IMR-90 (cell line): ENCODE data around the gene GPRIN3.

Source experiments
- BHLHE40 ChIP-seq: fragments of 150-350 bp; IDR thresholded peaks from 2 replicates; pipeline ENCODE4 v1.6.1; 2016; ENCODE audit warnings: mild to moderate bottlenecking, low read depth, low read length
- CTCF ChIP-seq: conservative IDR thresholded peaks from 2 replicates; pipeline ENCODE4 v1.5.1; 2012; ENCODE audit warnings: mild to moderate bottlenecking, low read depth, low read length, improper control_type of control experiment
- ELK1 ChIP-seq: fragments of 150-350 bp; IDR thresholded peaks from 2 replicates; pipeline ENCODE4 v1.6.1; 2016; ENCODE audit warnings: low read depth, mild to moderate bottlenecking, low read length, moderate library complexity, borderline replicate concordance
- MAFK ChIP-seq: IDR thresholded peaks from 2 replicates; pipeline ENCODE4 v1.6.1; 2012; ENCODE audit warnings: low read depth, low read length, improper control_type of control experiment
- MAZ ChIP-seq: IDR thresholded peaks from 2 replicates; pipeline ENCODE4 v1.6.1; 2012; ENCODE audit warnings: low read depth, mild to moderate bottlenecking, low read length, improper control_type of control experiment, moderate library complexity, borderline replicate concordance
- MXI1 ChIP-seq: IDR thresholded peaks from 2 replicates; pipeline ENCODE4 v1.6.1; 2012; ENCODE audit warnings: low read depth, mild to moderate bottlenecking, low read length, moderate library complexity, borderline replicate concordance
- POLR2A ChIP-seq: IDR thresholded peaks from 2 replicates; pipeline ENCODE4 v1.6.1; 2012; ENCODE audit warnings: mild to moderate bottlenecking, low read depth, low read length
- RAD21 ChIP-seq: IDR thresholded peaks from 2 replicates; pipeline ENCODE4 v1.6.1; 2012; ENCODE audit warnings: low read length, improper control_type of control experiment
- RCOR1 ChIP-seq: IDR thresholded peaks from 2 replicates; pipeline ENCODE4 v1.6.1; 2012; ENCODE audit warnings: mild to moderate bottlenecking, low read length, improper control_type of control experiment; ENCODE audit not compliant: insufficient replicate concordance
- RFX5 ChIP-seq: IDR thresholded peaks from 2 replicates; pipeline ENCODE4 v1.8.0; 2012; ENCODE audit warnings: low read depth, mild to moderate bottlenecking, low read length, moderate library complexity
- SMC3 ChIP-seq: fragments of 150-350 bp; IDR thresholded peaks from 2 replicates; pipeline ENCODE4 v1.6.1; 2016; ENCODE audit warnings: low read depth, mild to moderate bottlenecking, antibody characterized with exemption, low read length, moderate library complexity

GRCh38 chr4:89269121-89269666 is 38.4 kb downstream of the GPRIN3 start:
- TF ChIP-seq CTCF (no peak), POLR2A (no peak), MAFK (no peak), BHLHE40 (no peak), RAD21 (no peak), SMC3 (no peak), MAZ (no peak), RCOR1 (no peak), MXI1 (no peak), ELK1 (no peak), RFX5 (no peak)
